K562 (cell line): ENCODE results near the gene NF1. TPM values are rescaled to one million over a fixed set of nuclear protein-coding genes. Genes with fewer than 3 reads are reported as not detected.

Experiments
- CTCF ChIP-seq, 3 experiments: IDR thresholded peaks in 2 of 3; conservative IDR thresholded peaks in 1 of 3; 2 replicates each; pipeline ENCODE4 v1.5.1; 2011 to 2012; ENCODE audit warnings: low read length in 3 of 3, mild to moderate bottlenecking in 3 of 3, control low read depth in 2 of 3, improper control_type of control experiment in 1 of 3, inconsistent platforms in 1 of 3, low read depth in 1 of 3, mixed read lengths in 1 of 3, moderate library complexity in 1 of 3; ENCODE audit not compliant: insufficient read depth in 2 of 3
- DEAF1 ChIP-seq: fragments of 450-650 bp; formaldehyde crosslinking; IDR thresholded peaks from 2 replicates; pipeline ENCODE4 v1.4.0; 2020; ENCODE audit warnings: mild to moderate bottlenecking, moderate library complexity
- ETV6 ChIP-seq, 3 experiments: fragments of 150-350 bp in 1 of 3; sonication (generic) in 1 of 3; formaldehyde crosslinking in 1 of 3; IDR thresholded peaks; 2 replicates each; pipeline versions ENCODE4 v1.6.1 to v1.8.0; 2014 to 2022; ENCODE audit warnings: borderline replicate concordance in 2 of 3, low read depth in 2 of 3, antibody characterized with exemption in 1 of 3, low read length in 1 of 3, mild to moderate bottlenecking in 1 of 3, missing genetic modification reagents in 1 of 3
- MYBL2 ChIP-seq, 2 experiments: fragments of 450-650 bp in 1 of 2; sonication (generic) in 1 of 2; formaldehyde crosslinking in 1 of 2; IDR thresholded peaks; 2 replicates each; pipeline versions ENCODE4 v1.6.1 to v1.8.1; 2017 to 2022; ENCODE audit warnings: borderline replicate concordance in 1 of 2, inconsistent platforms in 1 of 2, low read depth in 1 of 2, mild to moderate bottlenecking in 1 of 2, missing genetic modification reagents in 1 of 2, moderate library complexity in 1 of 2
- POU5F1 ChIP-seq: fragments of 150-350 bp; IDR thresholded peaks from 2 replicates; pipeline ENCODE4 v1.6.1; 2014; ENCODE audit warnings: borderline replicate concordance, low read length, low read depth, mild to moderate bottlenecking; ENCODE audit not compliant: partially characterized antibody
- RAD21 ChIP-seq, 2 experiments: fragments of 250-450 bp in 1 of 2; fragments of 450-650 bp in 1 of 2; sonication (Bioruptor Pico) in 1 of 2; formaldehyde crosslinking in 1 of 2; IDR thresholded peaks in 1 of 2; conservative IDR thresholded peaks in 1 of 2; 2 replicates each; pipeline versions ENCODE4 v1.4.0 to v1.8.0; 2020 to 2022; ENCODE audit warnings: mild to moderate bottlenecking in 2 of 2, moderate library complexity in 1 of 2
- SMAD4 ChIP-seq: fragments of 250-450 bp; sonication (Bioruptor Pico); conservative IDR thresholded peaks from 2 replicates; pipeline ENCODE4 v1.8.0; 2021; ENCODE audit warnings: inconsistent platforms, mild to moderate bottlenecking, moderate library complexity
- SNRNP70 ChIP-seq: fragments of 200-400 bp; formaldehyde crosslinking; optimal IDR thresholded peaks from 2 replicates; pipeline ENCODE3; 2017; ENCODE audit warnings: low read depth, low read length
- TEAD4 ChIP-seq, 2 experiments: sonication (generic) in 1 of 2; formaldehyde crosslinking in 1 of 2; IDR thresholded peaks; 2 replicates each; pipeline versions ENCODE4 v1.6.1 to v1.8.0; 2012 to 2022; ENCODE audit warnings: borderline replicate concordance in 1 of 2, inconsistent platforms in 1 of 2, low read length in 1 of 2, mild to moderate bottlenecking in 1 of 2, missing genetic modification reagents in 1 of 2
- TRIM25 ChIP-seq: fragments of 450-650 bp; IDR thresholded peaks from 2 replicates; pipeline ENCODE4 v1.7.0; 2016; ENCODE audit warnings: borderline replicate concordance
- polyA plus RNA-seq, 8 experiments: library from polyadenylated mRNA; depleted of rRNA in 4 of 8; stranded (reverse) in 5 of 8; unstranded in 3 of 8; fragments of >200 nt; fragmentation: Nextera tagmentation in 2 of 8; fragmentation: Illumina TruSeq in 1 of 8; extraction: Ambion mirVana in 2 of 8; extraction: Trizol in 1 of 8; gene quantifications; 2 replicates each; pipeline versions ENCODE4 v1.2.1 to v1.2.3, GENCODE V29; 2011 to 2014; ENCODE audit warnings: inconsistent platforms in 1 of 8, missing spikeins in 1 of 8
- total RNA-seq, 7 experiments: library from RNA; depleted of rRNA in 6 of 7; stranded (reverse); fragments of >200 nt in 6 of 7; fragmentation: Illumina TruSeq in 2 of 7; extraction: Trizol in 2 of 7; gene quantifications; 2 replicates each; pipeline versions ENCODE4 v1.2.1 to v1.2.3, GENCODE V29; 2011 to 2021; ENCODE audit warnings: low replicate concordance in 1 of 7

The NF1 gene
- total and polyA plus RNA-seq, 9 of the 15 experiments (the other 6 are each of a cell fraction or from before 2014, with no cell fraction given) = 3.4 to 41.9 (median 24.3) TPM

- TF ChIP-seq CTCF (IDR thresholded peaks at IDR 0.05 in 2 of 3, conservative IDR thresholded peaks at IDR 0.05 in 1 of 3; ENCODE audit: insufficient read depth in 2 of 3, low read depth in 1 of 3, low read length in 3 of 3) (peak; percentile 15 to 67 (median 42); a peak in 4 of 6 replicates), TEAD4 (IDR thresholded peaks at IDR 0.05; ENCODE audit: low read length) (no peak), TEAD4 (CRISPR knock-in tag; IDR thresholded peaks at IDR 0.05; ENCODE audit: borderline replicate concordance) (no peak), TRIM25 (no peak), RAD21 (CRISPR knock-in tag; conservative IDR thresholded peaks at IDR 0.05 in 1 of 2, IDR thresholded peaks at IDR 0.05 in 1 of 2) (peak; percentile 64 to 83), SMAD4 (CRISPR knock-in tag) (no peak), SNRNP70 (no peak), ETV6 (IDR thresholded peaks at IDR 0.05; ENCODE audit: borderline replicate concordance in 1 of 2, low read depth in 2 of 2, low read length in 1 of 2) (no peak), ETV6 (CRISPR knock-in tag; IDR thresholded peaks at IDR 0.05; ENCODE audit: borderline replicate concordance) (no peak), DEAF1 (CRISPR knock-in tag) (peak; percentile 47; the same call in 1 of the 2 replicates), MYBL2 (IDR thresholded peaks at IDR 0.05; ENCODE audit: low read depth) (peak; percentile 13; the same call in 1 of the 2 replicates), MYBL2 (CRISPR knock-in tag; IDR thresholded peaks at IDR 0.05; ENCODE audit: borderline replicate concordance) (no peak), POU5F1 (no peak)
These were observed 121.4 kb downstream of the NF1 start (continued) for GRCh38 chr17:31216031-31216751.
